Posterior cingulate gyrus (tissue), 11 donors: ENCODE measurements around the gene PFKP.

Experiments used
- DNase-seq, 10 donors: peaks; one replicate each; pipeline versions ENCODE4 v3.0.0 to v3.0.0-alpha.2; 2020 to 2021; ENCODE audit warnings: mixed read lengths in 3 of 10
- intact Hi-C: fragments of 100-400 bp; cut with DNase I; formaldehyde crosslinking; loops from one replicate; pipeline ENCODE4 v1.15.1; 2023

PFKP gene

GRCh38 chr10:3172446-3173170, 105.3 kb downstream of the PFKP start, which contains the start of gene PITRM1:
PITRM1 (minus strand) TSS chr10:3172782; CDS start chr10:3172772, 10 bp downstream.
- intact Hi-C loops: no loop called here
- peak; percentile 97 to 100 (median 99) for DNase-seq

- intact Hi-C loops: no loop called here
- peak in 1 of 10 donors; percentile 84 for DNase-seq
Observed at GRCh38 chr10:3173171-3173878, 106.0 kb downstream of the PFKP start.

- intact Hi-C loops: no loop called here
- no peak for DNase-seq
Observed at GRCh38 chr10:3178042-3178441, 110.7 kb downstream of the PFKP start.

- no peak for DNase-seq
- intact Hi-C loops: no loop called here
Observed at GRCh38 chr10:3179174-3179573, 111.8 kb downstream of the PFKP start.

GRCh38 chr10:3180355-3181025, 113.1 kb downstream of the PFKP start:
- intact Hi-C loops: no loop called here
- DNase-seq: no peak

- no peak for DNase-seq
- intact Hi-C loops: no loop called here
Observed at GRCh38 chr10:3185386-3185785, 118.0 kb downstream of the PFKP start.

GRCh38 chr10:3186368-3186767, 119.0 kb downstream of the PFKP start:
- DNase-seq: peak in 1 of 10 donors; percentile 9
- intact Hi-C loops: no loop called here
